DOHH2 (cell line): ENCODE results near the gene ANKRD13A.
A peak's percentile ranks its signal among the peaks of the same experiment; 100 is the strongest.

Experiments
- H3F3A ChIP-seq: fragments of 200-600 bp; sonication (generic), shearing (Covaris generic); 2 replicates; pipeline ENCODE4 v1.6.0; 2016; ENCODE audit warnings: antibody characterized with exemption, mild to moderate bottlenecking; ENCODE audit not compliant: control insufficient read depth, insufficient read depth
- H3K27ac ChIP-seq: fragments of 200-600 bp; sonication (generic); 2 replicates; pipeline ENCODE4 v1.5.1; 2014; ENCODE audit warnings: low read depth, mild to moderate bottlenecking, low read length, moderate library complexity
- H3K27me3 ChIP-seq: fragments of 200-600 bp; sonication (generic); 2 replicates; pipeline ENCODE4 v1.6.1; 2014; ENCODE audit warnings: mild to moderate bottlenecking, low read length, mixed read lengths; ENCODE audit not compliant: control insufficient read depth
- H3K36me3 ChIP-seq: fragments of 200-600 bp; sonication (generic); 2 replicates; pipeline ENCODE4 v1.6.1; 2014; ENCODE audit warnings: mild to moderate bottlenecking, low read length, moderate library complexity, mixed read lengths; ENCODE audit not compliant: control insufficient read depth
- H3K4me1 ChIP-seq: fragments of 200-600 bp; sonication (generic); 2 replicates; pipeline ENCODE4 v1.6.1; 2014; ENCODE audit warnings: mild to moderate bottlenecking, low read length, mixed read lengths; ENCODE audit not compliant: control insufficient read depth
- H3K4me2 ChIP-seq: fragments of 200-600 bp; sonication (generic); 2 replicates; pipeline ENCODE4 v1.6.0; 2014; ENCODE audit warnings: mild to moderate bottlenecking, low read length, moderate library complexity
- H3K4me3 ChIP-seq: fragments of 200-600 bp; sonication (generic); 2 replicates; pipeline ENCODE4 v1.5.1; 2014; ENCODE audit warnings: mild to moderate bottlenecking, low read length, mixed read lengths
- H3K79me2 ChIP-seq: fragments of 200-600 bp; sonication (generic); 2 replicates; pipeline ENCODE4 v1.6.1; 2014; ENCODE audit warnings: mild to moderate bottlenecking, low read length, mixed read lengths; ENCODE audit not compliant: control insufficient read depth
- H3K9me2 ChIP-seq: fragments of 200-600 bp; sonication (generic); replicated peaks from 2 replicates; pipeline ENCODE4 v1.6.1; 2014; ENCODE audit warnings: mild to moderate bottlenecking, low read length, mixed read lengths; ENCODE audit not compliant: control insufficient read depth
- H3K9me3 ChIP-seq: fragments of 200-600 bp; sonication (generic); 2 replicates; pipeline ENCODE4 v1.6.1; 2014; ENCODE audit warnings: antibody characterized with exemption, low read length, mixed read lengths; ENCODE audit not compliant: control insufficient read depth, insufficient read depth
- H4K20me1 ChIP-seq: fragments of 200-600 bp; sonication (generic); 2 replicates; pipeline ENCODE4 v1.6.0; 2014; ENCODE audit warnings: low read depth, mild to moderate bottlenecking, antibody characterized with exemption, low read length, moderate library complexity; ENCODE audit not compliant: control insufficient read depth, insufficient read depth
- CTCF ChIP-seq: fragments of 200-600 bp; sonication (generic); IDR thresholded peaks from one replicate; pipeline ENCODE4 v1.5.1; 2014; ENCODE audit warnings: antibody characterized with exemption, mild to moderate bottlenecking, low read depth, low read length; ENCODE audit not compliant: poor library complexity, severe bottlenecking
- EZH2phosphoT487 ChIP-seq: fragments of 200-600 bp; sonication (generic); IDR thresholded peaks from 2 replicates; pipeline ENCODE4 v1.6.1; 2017; ENCODE audit warnings: borderline replicate concordance, mild to moderate bottlenecking, antibody characterized with exemption, low read length, moderate library complexity, mixed read lengths

ANKRD13A gene

GRCh38 chr12:109988903-109989302 lies 10.3 kb upstream of the ANKRD13A start:
- H3K9me3 ChIP-seq: no peaks in the 10 kb centered on the region
- peaks cover 22% of the 10 kb centered on the region for H3K4me1 ChIP-seq
- no peak overlapping the region for H3K4me3 ChIP-seq
- H3K9me2 ChIP-seq: no peaks in the 10 kb centered on the region
- H3K79me2 ChIP-seq: peaks cover 74% of the 10 kb centered on the region
- peaks cover 1% of the 10 kb centered on the region; the same call in 1 of the 2 replicates for H3F3A ChIP-seq
- H3K27ac ChIP-seq: no peak overlapping the region
- H3K36me3 ChIP-seq: peaks cover 84% of the 10 kb centered on the region
- H3K27me3 ChIP-seq: no peaks in the 10 kb centered on the region
- no peak overlapping the region for H3K4me2 ChIP-seq
- TF ChIP-seq EZH2phosphoT487: no peak
- TF ChIP-seq CTCF: no peak
- peaks cover 16% of the 10 kb centered on the region for H4K20me1 ChIP-seq

GRCh38 chr12:109989380-109989779 lies 9.8 kb upstream of the ANKRD13A start:
- H3F3A ChIP-seq: peaks cover 6% of the 10 kb centered on the region
- peaks cover 79% of the 10 kb centered on the region for H3K79me2 ChIP-seq
- H3K4me2 ChIP-seq: no peak overlapping the region
- H4K20me1 ChIP-seq: peaks cover 16% of the 10 kb centered on the region
- peaks cover 82% of the 10 kb centered on the region for H3K36me3 ChIP-seq
- H3K27ac ChIP-seq: no peak overlapping the region
- H3K4me3 ChIP-seq: no peak overlapping the region
- no peaks in the 10 kb centered on the region for H3K9me3 ChIP-seq
- TF ChIP-seq EZH2phosphoT487: no peak
- no peak for TF ChIP-seq CTCF
- no peaks in the 10 kb centered on the region for H3K9me2 ChIP-seq
- H3K27me3 ChIP-seq: no peaks in the 10 kb centered on the region
- peaks cover 26% of the 10 kb centered on the region for H3K4me1 ChIP-seq

- peaks cover 84% of the 10 kb centered on the region for H3K79me2 ChIP-seq
- peaks cover 21% of the 10 kb centered on the region for H3F3A ChIP-seq
- peaks cover 16% of the 10 kb centered on the region for H4K20me1 ChIP-seq
- no peak overlapping the region for H3K27ac ChIP-seq
- H3K4me1 ChIP-seq: peaks cover 38% of the 10 kb centered on the region
- no peaks in the 10 kb centered on the region for H3K27me3 ChIP-seq
- no peaks in the 10 kb centered on the region for H3K9me2 ChIP-seq
- peaks cover 77% of the 10 kb centered on the region for H3K36me3 ChIP-seq
- H3K4me2 ChIP-seq: no peak overlapping the region
- no peak overlapping the region for H3K4me3 ChIP-seq
- TF ChIP-seq EZH2phosphoT487 (no peak), CTCF (no peak)
- H3K9me3 ChIP-seq: no peaks in the 10 kb centered on the region
These were observed 7.6 kb upstream of the ANKRD13A start for GRCh38 chr12:109991586-109991985.

GRCh38 chr12:109993091-109993490 lies 6.1 kb upstream of the ANKRD13A start:
- Histone ChIP-seq H3K9me3 (no peaks in the 10 kb centered on the region), H3K4me1 (peaks cover 52% of the 10 kb centered on the region), H3K4me2 (peak overlapping the region; percentile 85), H3K36me3 (peaks cover 69% of the 10 kb centered on the region), H4K20me1 (peaks cover 16% of the 10 kb centered on the region), H3K4me3 (peak overlapping the region; percentile 99), H3F3A (peaks cover 29% of the 10 kb centered on the region), H3K27me3 (no peaks in the 10 kb centered on the region), H3K9me2 (no peaks in the 10 kb centered on the region), H3K27ac (peak overlapping the region; percentile 96), H3K79me2 (peaks cover 80% of the 10 kb centered on the region)
- TF ChIP-seq EZH2phosphoT487 (no peak), CTCF (no peak)
